ENCODE measurements around the gene APBB2. TPM values are rescaled to one million over a fixed set of nuclear protein-coding genes. Genes with fewer than 3 reads are reported as not detected.

Gene APBB2
- total RNA-seq, 3 donors from 2014 or later (not counting 1 experiment from before 2014, with no cell fraction given): 0.38 to 0.48 TPM; not detected in 1

GRCh38 chr4:41025824-41026223 is 188.5 kb downstream of the APBB2 start:
- ATAC-seq (no peak), DNase-seq (no peak)
- Mint-ChIP-seq H3K4me3 (no peak overlapping the region), H3K27ac (no peak overlapping the region), H3K27me3 (ENCODE audit: low read depth in 2 of 2) (no peaks in the 10 kb centered on the region), H3K9me3 (peaks cover 13 to 17% of the 10 kb centered on the region in 2 donors), H3K36me3 (peaks cover 17% of the 10 kb centered on the region), H3K4me1 (no peaks in the 10 kb centered on the region)
- no peak overlapping the region for H3K4me3 ChIP-seq (ENCODE audit: low read length)
- intact Hi-C loops (cut with micrococcal nuclease): no loop called here
- H3K27me3 ChIP-seq (ENCODE audit: control insufficient read depth, insufficient read depth, low read length): no peaks in the 10 kb centered on the region
- no peak for TF ChIP-seq CTCF (IDR thresholded peaks at IDR 0.05)
- peaks cover 14% of the 10 kb centered on the region for H3K9me3 ChIP-seq (ENCODE audit: control insufficient read depth, insufficient read depth, low read length)
- H3K36me3 ChIP-seq (ENCODE audit: control insufficient read depth, insufficient read depth, low read length): no peaks in the 10 kb centered on the region
- no peak overlapping the region for H3K27ac ChIP-seq (ENCODE audit: low read length)
- no CpG with 5 or more reads among the region's 2 CpGs for WGBS (ENCODE audit: insufficient coverage)
- no peaks in the 10 kb centered on the region for H3K4me1 ChIP-seq (ENCODE audit: control insufficient read depth, insufficient read depth, low read length)

DNA sequence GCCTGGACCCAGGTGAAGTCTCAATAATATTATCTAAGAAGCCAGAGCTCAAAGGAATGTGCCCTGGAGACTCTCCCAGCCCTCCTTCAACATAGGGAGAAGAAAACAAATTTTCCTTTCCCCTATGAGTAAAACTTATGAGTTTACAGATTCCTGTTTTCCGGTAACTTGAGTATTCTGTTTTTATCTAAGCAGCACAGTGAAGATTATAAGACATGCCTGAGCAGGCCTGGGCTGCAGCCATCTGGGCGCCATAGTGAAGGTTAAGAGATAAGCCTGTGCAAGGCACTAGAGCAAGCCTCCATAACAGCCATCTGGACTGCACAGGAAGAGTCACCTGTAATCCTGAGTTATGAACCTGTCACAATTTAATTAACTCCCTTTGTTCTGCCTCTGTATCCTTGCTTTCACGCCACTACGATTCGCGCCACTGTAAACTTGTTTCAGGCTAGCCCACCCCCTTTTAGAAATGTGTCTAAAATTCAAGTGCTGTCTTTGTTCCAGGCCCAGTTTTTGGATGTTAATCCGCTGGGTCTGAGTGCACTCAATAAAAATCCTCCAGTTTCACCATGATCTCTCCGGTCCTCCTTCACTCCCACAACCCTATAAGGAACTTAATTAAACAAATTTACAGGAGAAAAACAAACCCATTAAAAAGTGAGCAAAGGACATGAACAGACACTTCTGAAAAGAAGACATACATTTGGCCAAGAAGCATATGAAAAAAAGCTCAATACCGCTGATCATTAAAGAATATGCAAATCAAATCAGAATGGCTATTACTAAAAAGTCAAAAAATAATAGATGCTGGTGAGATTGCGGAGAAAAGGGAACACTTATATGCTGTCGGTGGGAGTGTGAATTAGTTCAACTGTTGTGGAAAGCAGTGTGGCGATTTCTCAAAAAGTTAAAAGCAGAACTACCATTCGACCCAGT is 189.5 kb downstream of the APBB2 start:
- no peaks in the 10 kb centered on the region for H3K27me3 Mint-ChIP-seq (ENCODE audit: low read depth in 2 of 2)
- H3K9me3 ChIP-seq (ENCODE audit: control insufficient read depth, insufficient read depth, low read length): peaks cover 16% of the 10 kb centered on the region
- H3K36me3 Mint-ChIP-seq: peaks cover 17% of the 10 kb centered on the region
- TF ChIP-seq CTCF (IDR thresholded peaks at IDR 0.05): no peak
- H3K27ac Mint-ChIP-seq: no peak overlapping the region
- no peaks in the 10 kb centered on the region for H3K36me3 ChIP-seq (ENCODE audit: control insufficient read depth, insufficient read depth, low read length)
- DNase-seq: no peak
- no peak for ATAC-seq
- intact Hi-C loops (cut with micrococcal nuclease): no loop called here
- no peak overlapping the region for H3K4me3 Mint-ChIP-seq
- no peaks in the 10 kb centered on the region for H3K4me1 ChIP-seq (ENCODE audit: control insufficient read depth, insufficient read depth, low read length)
- no peaks in the 10 kb centered on the region for H3K27me3 ChIP-seq (ENCODE audit: control insufficient read depth, insufficient read depth, low read length)
- H3K4me1 Mint-ChIP-seq: no peaks in the 10 kb centered on the region
- H3K9me3 Mint-ChIP-seq: peaks cover 13 to 17% of the 10 kb centered on the region in 2 donors
- 93% methylated on average over 12 of the region's 13 CpGs for WGBS (ENCODE audit: insufficient coverage)
- H3K27ac ChIP-seq (ENCODE audit: low read length): no peak overlapping the region
- H3K4me3 ChIP-seq (ENCODE audit: low read length): no peak overlapping the region

DNA sequence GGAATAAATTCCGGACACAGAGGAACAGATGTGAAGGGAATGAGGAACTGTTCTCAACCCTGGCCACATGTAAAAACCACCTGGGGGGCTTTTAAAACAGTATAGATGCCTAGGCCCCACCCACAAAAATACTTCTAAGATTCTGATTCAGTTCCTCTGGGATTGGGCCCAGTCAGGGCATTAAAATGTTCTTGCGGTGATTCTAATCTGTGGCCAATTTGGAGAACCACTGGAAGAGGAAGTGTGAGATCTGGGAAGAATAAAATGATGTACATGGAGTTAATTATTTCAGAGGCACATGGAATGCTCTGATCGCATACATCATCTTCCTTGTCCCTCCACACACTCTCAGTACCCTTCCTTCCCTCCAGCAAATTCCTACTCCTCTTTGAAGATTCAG is 192.2 kb downstream of the APBB2 start:
- H3K27me3 Mint-ChIP-seq (ENCODE audit: low read depth in 2 of 2): no peaks in the 10 kb centered on the region
- no peak overlapping the region for H3K4me3 ChIP-seq (ENCODE audit: low read length)
- TF ChIP-seq CTCF (IDR thresholded peaks at IDR 0.05): no peak
- H3K9me3 ChIP-seq (ENCODE audit: control insufficient read depth, insufficient read depth, low read length): peaks cover 16% of the 10 kb centered on the region
- no peak overlapping the region for H3K27ac ChIP-seq (ENCODE audit: low read length)
- H3K9me3 Mint-ChIP-seq: peaks cover 13 to 15% of the 10 kb centered on the region in 2 donors
- intact Hi-C loops (cut with micrococcal nuclease): no loop called here
- 91% methylated on average over 3 of the region's 3 CpGs for WGBS (ENCODE audit: insufficient coverage)
- DNase-seq (no peak), ATAC-seq (no peak)
- H3K4me1 Mint-ChIP-seq: no peaks in the 10 kb centered on the region
- no peaks in the 10 kb centered on the region for H3K4me1 ChIP-seq (ENCODE audit: control insufficient read depth, insufficient read depth, low read length)
- no peaks in the 10 kb centered on the region for H3K36me3 ChIP-seq (ENCODE audit: control insufficient read depth, insufficient read depth, low read length)
- H3K27ac Mint-ChIP-seq: no peak overlapping the region
- H3K27me3 ChIP-seq (ENCODE audit: control insufficient read depth, insufficient read depth, low read length): no peaks in the 10 kb centered on the region
- no peak overlapping the region for H3K4me3 Mint-ChIP-seq
- H3K36me3 Mint-ChIP-seq: peaks cover 17% of the 10 kb centered on the region

Measured in natural killer cell (primary cell).